Epithelial cell of proximal tubule (primary cell): ENCODE results near the gene RERG. TPM values are rescaled to one million over a fixed set of nuclear protein-coding genes. Genes with fewer than 3 reads are reported as not detected.

ENCODE experiments used
- DNase-seq: peaks from one replicate; pipeline ENCODE4 v3.0.0-alpha.2; 2011; ENCODE audit warnings: low read depth
- H3K4me3 ChIP-seq: 2 replicates; pipeline ENCODE4 v1.5.1; 2011; ENCODE audit warnings: low read depth, mild to moderate bottlenecking, low read length
- total RNA-seq: library from RNA; depleted of rRNA; stranded (reverse); fragments of >200 nt; gene quantifications from 2 replicates; pipeline ENCODE4 v1.2.3, GENCODE V29; 2015
- TF ChIP-seq, protein P1 (sequence below): conservative IDR thresholded peaks from 2 replicates; pipeline ENCODE4 v1.5.1; 2012; ENCODE audit warnings: low read depth, mild to moderate bottlenecking, low read length

The RERG gene
- total RNA-seq, 1 donor from 2014 or later, result 1.4 TPM

DNA sequence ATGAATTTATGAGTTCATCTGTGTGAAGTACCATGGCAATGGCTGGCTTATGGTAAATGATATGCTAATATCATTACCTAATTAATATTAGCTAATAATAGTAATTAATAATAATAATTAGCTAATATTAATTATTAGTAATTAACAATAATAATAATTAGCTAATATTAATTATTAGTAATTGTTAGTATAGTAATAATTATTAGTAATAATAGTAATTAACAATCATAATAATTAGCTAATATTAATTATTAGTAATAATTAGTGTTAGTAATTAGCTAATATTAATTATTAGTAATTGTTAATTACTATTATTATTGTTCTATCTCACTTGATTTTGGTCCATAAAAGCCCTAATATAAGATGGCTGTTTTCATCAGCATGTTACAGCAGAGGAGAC, 19.8 kb downstream of the RERG start:
- DNase-seq, result no peak
- no peak overlapping the region for H3K4me3 ChIP-seq
- TF ChIP-seq, protein P1, sequence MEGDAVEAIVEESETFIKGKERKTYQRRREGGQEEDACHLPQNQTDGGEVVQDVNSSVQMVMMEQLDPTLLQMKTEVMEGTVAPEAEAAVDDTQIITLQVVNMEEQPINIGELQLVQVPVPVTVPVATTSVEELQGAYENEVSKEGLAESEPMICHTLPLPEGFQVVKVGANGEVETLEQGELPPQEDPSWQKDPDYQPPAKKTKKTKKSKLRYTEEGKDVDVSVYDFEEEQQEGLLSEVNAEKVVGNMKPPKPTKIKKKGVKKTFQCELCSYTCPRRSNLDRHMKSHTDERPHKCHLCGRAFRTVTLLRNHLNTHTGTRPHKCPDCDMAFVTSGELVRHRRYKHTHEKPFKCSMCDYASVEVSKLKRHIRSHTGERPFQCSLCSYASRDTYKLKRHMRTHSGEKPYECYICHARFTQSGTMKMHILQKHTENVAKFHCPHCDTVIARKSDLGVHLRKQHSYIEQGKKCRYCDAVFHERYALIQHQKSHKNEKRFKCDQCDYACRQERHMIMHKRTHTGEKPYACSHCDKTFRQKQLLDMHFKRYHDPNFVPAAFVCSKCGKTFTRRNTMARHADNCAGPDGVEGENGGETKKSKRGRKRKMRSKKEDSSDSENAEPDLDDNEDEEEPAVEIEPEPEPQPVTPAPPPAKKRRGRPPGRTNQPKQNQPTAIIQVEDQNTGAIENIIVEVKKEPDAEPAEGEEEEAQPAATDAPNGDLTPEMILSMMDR, result no peak

DNA sequence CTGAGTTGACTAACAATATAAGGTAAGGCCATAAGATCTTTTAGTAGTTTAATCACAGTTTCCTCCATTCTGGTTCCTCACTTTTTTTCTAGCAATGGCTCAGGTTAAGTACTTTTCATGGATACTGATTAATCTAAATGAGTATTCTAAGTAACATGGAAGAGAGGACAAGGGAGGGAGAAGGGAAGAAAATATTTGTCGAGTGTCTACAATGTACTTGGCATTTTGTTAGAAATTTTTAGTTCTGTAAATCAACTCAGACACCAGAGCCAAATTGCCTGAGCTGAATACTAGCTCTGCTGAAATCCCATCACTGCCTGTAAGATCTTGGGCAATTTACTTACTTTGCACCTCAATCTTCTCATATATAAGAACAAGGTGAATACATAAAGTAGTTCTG, 20.2 kb downstream of the RERG start:
- TF ChIP-seq, protein P1, result no peak
- H3K4me3 ChIP-seq, result no peak overlapping the region
- DNase-seq, result no peak

DNA sequence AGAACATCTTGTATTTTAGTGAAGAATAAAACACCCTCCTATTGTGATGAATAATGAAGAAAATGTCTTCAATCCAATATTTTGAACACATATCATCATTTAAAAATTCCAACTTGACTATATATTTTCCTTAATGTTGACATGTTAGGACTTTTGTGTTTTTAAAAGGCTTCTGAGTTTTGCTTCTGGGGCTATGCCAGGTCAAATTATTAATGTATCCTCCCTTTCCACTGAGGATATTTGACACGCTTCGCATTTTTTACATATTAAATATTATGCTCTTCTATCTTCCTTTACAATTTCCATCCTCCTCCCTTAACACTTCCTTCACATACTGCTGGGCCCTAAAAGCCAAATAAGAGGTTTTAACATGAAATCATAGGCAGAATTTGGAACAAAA, 20.6 kb downstream of the RERG start:
- DNase-seq, result no peak
- TF ChIP-seq, protein P1, result no peak
- H3K4me3 ChIP-seq, result no peak overlapping the region

DNA sequence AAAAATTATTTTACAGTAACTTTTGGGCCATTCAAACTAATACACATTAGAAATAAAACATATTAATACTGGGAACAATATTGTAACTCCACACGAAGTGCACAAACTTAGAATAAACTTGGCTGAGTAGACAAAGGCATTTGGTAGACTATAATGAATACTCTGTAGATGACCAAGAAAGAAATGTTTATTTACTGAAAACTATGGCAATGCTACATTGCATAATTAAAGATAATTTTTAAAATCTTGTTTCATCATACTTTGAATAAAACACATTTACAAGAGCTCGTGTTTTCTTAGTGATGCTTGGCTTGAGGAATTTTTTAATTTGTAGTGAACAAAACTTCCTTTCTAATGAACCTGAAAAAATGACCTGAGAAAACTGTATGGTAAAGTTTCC, 21.3 kb downstream of the RERG start:
- DNase-seq, result no peak
- no peak overlapping the region for H3K4me3 ChIP-seq
- TF ChIP-seq, protein P1, result no peak

DNA sequence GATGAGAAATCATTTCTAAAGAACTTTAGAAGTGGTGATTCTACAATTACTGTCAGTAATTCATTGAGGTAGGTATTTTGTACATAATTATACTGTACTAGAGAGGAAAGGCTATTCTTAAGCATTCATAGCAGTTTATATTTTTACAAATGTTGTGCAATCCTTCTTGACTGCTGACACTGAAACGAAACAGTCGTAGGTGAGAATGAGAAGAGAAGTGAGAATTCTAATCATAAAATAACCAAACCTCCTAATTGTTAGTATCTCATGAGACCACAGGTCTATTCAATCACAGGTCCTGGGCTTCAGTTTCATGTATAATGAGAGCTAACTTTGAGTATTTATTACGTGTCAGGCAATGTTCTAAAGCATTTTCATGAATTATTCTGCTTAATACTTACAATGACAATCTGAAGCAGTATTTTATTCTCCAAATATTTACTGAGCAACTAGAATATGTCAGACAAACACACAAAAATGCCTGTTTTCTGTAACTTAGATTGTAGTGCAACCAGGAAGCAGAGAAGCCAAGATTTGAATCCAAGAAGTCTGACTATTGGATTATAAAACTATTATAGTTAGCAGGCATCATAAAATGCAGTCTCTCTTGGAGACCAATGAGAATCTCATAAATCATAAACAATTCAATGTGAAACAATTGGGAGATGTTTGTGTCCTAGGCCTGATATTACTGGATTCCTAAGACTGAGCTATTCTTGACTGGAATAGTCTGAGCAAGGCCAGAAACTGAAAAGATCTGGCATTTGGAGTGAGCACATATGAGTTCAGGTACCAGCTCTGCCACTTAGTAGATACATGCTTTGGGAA, 24.3 kb downstream of the RERG start:
- H3K4me3 ChIP-seq, result no peak overlapping the region
- TF ChIP-seq, protein P1, result no peak
- no peak for DNase-seq

DNA sequence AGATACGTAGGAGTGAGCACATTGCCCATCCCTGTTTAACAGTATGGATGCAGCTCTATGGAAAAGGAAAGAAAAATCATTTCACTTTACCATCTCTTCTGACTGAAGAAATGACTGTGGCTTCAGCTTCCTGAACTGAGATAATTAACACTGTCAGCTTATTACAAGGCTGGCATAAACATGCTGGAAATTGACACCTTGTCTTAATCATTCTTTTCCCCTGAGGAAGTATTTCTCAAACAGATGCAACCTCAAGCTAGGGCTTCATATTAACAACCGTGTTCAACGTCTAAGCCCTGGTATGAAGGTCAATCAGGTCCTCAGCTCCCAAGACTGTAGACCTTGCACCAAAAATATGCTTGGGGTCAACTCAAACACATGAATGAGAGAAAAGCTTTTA, 25.0 kb downstream of the RERG start:
- no peak for DNase-seq
- TF ChIP-seq, protein P1, result no peak
- H3K4me3 ChIP-seq, result no peak overlapping the region
